ENCODE data around the gene SNED1.
A peak's percentile ranks its signal among the peaks of the same experiment; 100 is the strongest.
"Not testable (repeated sequence)": the region's sequence is repeated elsewhere in the genome, so short reads cannot be mapped to it uniquely, and the experiment has no call there.

Gene SNED1

DNA sequence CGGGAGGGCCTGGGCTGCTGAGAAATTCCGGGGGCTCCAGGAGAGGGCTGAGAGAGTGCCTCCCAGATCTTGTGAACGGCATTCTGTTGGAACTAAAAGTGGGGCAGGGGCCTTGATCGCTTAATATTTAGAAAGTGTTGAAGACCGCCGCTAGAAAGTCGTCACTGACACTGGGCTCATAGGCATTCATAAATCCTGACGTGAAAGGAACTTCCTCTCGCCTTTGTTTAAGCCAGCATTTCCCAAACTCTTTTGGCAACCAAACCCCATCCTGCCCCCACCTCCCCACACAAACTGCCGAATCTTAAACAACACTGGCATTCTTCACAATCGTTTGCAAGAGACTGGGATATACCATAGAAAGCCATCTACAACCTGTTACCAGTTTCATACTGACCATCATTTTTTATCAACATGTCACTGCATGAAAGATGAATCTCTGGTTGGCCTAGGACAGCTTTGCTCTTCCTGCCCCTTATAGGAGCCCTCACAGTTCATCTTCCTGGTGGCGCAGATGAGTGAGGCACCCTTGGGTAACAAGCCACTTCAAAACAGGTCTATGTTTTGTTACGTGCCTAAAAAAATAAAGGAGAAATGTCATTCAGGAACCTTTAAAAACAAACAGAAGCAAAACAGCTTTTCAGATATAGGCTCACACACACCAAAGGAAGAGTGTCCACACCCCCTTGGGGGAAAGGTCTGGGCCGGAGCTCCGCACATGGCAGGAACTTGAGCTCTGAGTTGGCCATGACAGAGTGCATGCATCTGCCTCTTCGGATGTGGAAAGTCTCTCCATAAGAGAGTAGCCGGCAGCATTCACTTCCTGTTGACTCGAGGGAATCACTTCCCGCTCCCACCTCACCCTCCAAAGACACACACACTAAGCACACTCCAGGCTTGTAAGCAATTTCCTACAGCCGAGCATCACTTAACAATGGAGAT lies 90.6 kb downstream of the SNED1 start:
- no peak for DNase-seq

DNA sequence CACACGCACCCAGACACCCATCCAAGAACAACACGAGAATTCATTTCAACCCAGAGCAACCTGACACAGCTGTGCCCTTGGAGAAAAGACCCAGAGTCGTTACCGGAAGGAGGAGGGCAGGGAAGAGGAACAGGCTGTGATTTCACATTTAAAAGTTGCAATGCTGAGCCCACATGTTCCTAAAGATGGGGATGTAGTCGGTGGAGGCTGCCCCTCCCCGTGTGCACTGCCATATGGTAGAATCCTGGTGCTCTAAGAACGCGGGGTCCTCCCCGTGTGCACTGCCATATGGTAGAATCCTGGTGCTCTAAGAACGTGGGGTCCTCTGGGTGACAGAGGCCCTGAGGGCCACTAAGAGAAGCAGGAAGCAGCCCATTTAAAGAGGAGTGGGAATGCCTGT lies 92.8 kb downstream of the SNED1 start:
- no peak for DNase-seq

DNA sequence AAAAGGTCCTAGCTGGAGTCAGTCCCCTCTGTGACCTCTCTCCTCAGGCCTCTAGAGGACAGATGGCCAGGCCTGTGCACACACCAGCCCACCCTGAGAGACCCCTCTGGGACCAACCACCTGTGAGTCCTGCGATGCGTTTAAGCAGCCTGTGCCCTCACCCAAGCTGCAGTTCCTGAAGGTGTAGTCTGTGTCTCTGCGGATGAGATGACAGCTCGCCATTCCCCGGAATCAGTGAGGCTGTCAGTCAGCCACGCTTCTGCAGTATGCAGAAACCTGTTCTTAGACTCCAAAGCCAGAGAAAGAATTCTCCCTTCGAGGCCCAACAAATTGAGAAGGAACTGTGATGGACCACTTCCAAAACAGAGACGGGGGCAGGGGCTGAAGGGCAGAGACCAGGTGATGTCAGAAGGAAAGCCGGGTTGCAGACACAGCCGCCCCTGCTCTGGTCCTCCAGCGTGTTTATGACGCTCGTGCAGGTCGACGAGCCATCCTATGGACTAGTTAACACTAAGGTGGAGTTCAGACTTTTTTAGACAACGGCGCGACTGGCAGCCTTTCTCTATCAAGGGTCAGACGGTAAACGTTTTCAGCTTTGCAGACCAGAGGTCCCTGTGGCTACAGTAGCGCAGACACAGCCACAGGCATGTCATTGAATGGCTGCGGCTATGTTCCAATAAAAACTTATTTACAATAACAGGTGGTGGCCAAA lies 93.5 kb downstream of the SNED1 start:
- no peak for DNase-seq

DNA sequence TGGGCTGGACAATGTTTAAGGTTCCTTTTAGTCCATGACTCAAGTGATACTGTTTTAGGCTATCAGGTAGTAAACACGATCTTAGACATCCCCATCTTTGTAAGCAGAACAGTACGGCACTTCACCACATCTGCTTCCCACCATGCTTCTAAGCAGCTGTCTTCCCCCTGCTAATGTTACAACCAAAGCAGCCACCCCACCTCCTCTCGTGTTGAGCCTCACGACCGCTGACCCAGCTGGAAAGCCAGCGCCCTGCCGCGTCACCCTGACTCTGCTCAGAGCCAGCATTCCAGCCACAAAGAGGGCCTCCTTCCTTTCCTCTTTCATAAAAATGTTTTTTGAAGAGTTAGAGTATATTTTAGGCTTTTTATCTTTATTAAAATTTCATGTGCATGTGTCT lies 94.3 kb downstream of the SNED1 start:
- DNase-seq = no peak

DNA sequence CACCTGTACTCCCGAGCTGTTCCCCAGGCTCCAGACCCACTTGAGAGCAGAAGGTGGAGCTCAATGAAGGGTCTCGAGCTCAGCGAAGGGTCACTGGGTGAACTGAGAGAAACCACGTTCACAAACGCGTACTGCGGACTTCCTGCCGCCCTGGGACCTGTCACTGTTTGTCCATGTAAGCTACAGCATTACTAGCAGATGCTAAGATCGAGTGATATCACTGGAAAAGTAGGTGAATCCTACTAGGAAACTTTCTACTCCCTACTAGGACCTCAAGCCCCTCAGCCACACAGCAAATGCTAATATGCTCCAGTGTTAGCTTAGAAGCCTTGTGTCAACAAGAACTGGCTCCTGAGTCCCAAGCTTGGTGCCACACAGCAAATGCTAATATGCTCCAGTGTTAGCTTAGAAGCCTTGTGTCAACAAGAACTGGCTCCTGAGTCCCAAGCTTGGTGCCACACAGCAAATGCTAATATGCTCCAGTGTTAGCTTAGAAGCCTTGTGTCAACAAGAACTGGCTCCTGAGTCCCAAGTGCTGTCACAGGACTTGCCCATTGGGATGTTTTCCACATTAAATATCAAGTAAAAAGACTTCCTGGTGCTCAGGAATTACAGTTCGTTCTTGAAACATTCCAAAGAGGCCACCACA lies 94.8 kb downstream of the SNED1 start:
- not testable (repeated sequence) for DNase-seq

DNA sequence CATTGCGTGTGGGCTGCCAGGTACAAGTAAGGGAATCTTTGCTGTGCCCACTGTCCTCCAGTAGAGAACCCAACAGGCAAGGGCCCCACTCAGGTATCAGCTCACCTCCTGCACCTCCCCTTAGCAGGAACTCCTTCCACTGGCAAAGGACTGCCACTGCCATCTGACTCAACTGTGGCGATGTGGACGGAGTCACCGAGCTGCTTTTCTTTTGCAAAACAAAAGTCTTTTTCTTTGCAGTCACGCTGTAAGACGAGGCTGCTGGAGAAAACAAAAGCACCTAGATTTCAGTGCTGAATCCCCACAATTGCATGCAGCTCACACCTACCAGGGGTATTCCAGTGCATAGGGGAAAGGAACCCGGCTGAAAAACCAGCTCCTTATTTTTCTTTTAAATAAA lies 95.8 kb downstream of the SNED1 start:
- no peak for DNase-seq

DNA sequence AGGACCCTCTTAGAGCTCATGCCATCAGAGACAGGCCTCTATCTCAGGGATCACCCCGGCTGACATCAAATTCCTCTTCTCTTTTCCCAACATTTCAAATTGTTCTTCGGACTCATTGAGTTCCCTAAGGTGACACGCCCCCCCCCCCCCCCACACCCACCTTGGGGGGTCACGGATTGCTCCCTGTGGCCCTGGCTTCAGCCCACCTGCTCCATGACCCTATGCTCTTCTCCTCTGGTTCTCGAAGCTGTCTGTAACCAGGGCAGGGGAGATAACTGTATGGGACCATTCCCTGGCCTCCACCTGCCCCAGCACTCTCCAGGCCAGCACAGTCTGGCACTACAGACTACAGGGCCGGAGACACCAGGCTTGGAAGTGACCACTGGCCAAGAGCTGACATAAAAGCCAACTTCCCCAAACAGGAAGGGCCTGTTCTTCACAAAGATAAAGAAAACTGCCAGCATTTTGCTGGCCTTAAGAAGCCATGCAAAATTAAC lies 96.6 kb downstream of the SNED1 start:
- no peak for DNase-seq

DNA sequence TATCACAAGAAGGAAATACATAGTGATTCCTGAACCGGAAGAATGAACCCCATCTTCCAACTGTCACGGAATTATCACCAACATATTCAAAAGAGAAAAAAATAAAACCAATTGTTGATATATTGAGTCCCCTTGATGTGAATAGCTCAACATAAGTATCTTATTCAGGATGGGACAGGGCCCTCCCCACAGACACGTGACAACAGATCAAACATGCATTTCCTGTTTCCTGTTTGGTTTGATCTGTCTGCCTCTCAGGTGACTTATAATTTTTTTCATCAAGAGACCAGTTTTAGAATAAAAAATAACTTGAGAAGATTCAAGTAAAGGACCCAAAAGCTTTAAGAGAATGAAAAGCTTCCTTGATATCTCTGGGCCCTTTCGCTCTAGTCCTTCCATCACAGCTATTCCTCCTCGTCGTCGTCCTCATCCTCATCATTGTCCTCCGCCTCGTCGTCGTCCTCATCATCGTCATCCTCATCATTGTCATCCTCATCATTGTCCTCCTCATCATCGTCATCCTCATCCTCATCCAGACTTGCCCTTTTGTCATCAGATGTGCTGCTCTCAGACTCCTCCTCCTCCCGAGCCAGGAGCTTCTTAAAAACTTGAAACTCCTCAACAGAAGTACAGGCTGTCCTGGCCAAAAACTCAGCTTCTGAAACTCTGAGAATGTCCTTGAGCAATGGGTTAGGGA lies 97.3 kb downstream of the SNED1 start:
- peak; percentile 35 to 40 for DNase-seq

DNA sequence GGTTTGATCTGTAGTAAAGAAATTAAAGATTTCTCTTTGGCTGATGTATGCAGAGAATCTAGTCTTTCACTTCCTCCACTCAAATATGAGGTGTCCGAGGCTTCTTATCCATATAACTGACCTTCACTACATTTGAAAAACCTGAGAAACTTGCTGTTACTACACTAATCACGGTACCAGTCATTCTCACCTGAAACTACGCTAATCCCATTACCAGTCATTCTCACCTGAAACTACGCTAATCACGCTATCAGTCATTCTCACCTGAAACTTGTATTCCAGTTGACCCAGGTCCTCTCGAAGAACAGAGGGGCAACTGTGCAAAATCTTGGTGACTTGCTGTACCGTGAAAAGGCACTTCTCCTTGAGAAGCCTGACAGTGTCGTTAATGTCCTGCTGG lies 98.6 kb downstream of the SNED1 start:
- no peak for DNase-seq

DNA sequence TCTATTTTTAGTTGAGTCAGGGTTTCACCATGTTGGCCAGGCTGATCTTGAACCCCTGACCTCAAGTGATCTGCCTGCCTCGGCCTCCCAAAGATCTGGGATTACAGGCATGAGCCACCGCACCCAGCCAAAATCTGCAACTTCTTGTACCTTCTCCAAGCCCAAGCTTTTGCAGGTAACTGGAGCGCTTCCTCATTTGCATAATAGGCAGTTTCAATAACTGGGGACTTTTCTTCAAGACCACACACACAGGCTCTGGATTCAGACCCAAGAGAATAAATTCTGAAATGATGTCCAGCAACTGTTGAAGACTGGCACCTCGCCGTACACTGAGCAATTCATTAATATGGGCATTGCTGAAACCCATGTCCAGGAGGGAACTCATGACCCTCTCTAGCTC lies 100.8 kb downstream of the SNED1 start:
- DNase-seq = no peak

DNA sequence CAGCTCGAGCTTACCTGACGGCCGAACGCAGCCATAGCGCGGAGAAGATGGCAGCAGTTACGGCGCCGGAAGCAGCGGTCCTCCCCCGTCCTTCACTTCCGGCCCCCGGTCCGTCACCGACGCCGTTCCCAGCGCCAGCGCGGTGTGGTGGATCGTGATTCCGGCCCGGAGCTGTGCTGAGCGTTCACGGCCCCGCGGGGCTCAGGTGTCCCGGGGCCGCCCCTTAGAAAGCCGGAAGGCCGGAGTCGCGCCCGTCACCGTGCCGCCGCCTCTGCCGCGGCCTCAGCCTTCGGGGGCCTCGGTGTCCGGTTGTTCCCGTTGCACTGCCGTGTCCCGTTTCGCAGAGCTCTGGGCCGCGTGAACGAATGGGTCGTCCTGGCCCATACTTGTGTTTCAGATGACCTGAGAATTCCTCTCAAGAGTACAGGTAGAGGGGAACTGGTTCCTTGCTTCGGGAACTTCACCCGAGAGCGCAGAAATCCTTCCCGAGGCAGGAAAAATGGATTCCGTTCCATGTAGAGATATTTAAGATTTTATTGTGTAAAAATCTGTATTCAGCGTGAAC lies 103.9 kb downstream of the SNED1 start, which contains the start of gene MTERF4:
TSS of gene MTERF4 (minus strand) at position 49 of the 565 bp plus-strand sequence. CDS start at position 35, 14 bp downstream.
- DNase-seq = peak; percentile 85 to 86

DNA sequence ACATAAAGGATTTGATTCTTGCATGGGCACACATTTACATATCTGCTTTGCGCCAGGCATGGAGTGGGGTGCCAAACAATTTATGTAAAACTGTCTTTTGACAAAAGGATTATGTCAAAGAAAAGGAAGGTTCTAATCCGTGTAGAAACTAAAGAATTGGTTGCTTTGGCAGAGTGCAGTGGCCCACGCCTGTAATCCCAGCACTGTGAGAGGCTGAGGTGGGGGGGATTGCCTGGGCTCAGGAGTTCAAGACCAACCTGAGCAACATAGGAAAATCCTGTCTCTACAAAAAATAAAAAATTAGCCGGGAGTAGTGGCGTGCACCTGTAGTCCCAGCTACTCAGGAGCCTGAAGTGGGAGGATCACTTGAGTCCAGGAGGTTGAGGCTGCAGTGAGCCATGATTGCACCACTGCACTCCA lies 104.8 kb downstream of the SNED1 start:
- DNase-seq = no peak

DNA sequence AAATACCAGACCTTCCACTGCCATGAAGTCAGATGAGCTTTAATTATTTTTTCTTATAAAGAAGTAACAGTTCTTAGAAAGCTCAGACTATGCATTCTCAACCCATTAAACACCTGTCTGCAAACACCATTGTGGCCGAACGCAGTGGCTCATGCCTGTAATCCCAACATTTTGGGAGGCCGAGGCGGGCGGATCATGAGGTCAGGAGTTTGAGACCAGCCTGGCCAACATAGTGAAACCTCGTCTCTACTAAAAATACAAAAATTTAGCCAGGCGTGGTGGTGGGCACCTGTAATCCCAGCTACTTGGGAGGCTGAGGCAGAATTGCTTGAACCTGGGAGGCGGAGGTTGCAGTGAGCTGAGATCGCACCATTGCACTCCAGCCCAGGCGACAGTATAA lies 106.2 kb downstream of the SNED1 start:
- not testable (repeated sequence) for DNase-seq

DNA sequence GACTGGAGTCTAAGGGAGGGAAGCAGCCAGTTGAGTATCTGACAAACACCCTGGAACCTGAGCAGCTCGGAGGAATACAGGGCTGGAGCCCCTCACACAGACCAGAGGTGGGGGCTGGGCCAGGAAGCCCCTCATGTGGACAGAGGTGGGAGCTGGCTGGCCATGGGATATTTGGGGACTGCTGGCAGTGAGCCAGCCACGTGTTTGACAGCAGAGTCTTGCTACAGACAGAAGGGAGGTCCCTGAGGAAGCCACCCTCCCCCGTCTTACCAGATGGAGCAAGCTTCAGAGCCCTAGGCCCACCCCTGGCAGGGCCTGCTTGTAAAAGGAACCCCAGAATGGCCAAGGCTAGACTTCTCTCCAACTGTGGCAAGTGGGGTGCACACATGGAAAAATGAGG lies 107.2 kb downstream of the SNED1 start:
- DNase-seq = no peak

DNA sequence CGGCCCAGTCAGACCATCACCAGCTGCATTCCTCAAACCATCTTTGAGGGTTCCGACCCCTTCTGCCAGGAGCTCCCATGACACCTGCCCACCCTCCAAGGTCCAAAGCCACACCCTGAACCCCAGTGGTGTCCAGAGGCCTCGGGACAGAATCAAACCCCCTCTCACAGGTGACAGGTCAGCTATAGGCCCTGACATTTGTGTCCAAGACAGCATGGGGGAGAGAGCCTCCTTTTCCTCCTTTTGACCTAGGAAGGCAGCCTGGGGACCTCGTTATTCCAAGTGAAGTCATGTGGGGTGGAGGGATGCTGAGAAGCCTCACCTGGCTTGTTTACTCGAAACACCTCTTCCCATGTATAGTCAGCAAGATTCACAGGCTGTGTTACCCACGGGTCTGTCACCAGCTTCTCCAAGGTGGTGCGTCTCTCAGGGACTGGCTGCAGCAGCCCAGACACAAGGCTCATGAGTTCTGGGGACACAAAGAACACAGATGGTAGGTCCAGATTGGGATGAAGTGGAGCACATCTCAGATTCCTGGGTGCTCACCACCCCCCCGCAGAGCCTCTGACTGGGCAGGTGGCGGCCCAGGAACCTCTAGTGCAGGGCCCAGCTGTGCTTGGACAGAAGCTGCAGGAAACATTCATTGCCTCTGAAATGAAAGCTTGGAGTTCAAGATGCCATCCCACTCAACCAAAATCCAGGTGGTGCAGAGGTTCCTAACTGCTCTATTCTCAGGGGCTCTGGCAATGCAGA lies 108.8 kb downstream of the SNED1 start:
- no peak for DNase-seq

DNA sequence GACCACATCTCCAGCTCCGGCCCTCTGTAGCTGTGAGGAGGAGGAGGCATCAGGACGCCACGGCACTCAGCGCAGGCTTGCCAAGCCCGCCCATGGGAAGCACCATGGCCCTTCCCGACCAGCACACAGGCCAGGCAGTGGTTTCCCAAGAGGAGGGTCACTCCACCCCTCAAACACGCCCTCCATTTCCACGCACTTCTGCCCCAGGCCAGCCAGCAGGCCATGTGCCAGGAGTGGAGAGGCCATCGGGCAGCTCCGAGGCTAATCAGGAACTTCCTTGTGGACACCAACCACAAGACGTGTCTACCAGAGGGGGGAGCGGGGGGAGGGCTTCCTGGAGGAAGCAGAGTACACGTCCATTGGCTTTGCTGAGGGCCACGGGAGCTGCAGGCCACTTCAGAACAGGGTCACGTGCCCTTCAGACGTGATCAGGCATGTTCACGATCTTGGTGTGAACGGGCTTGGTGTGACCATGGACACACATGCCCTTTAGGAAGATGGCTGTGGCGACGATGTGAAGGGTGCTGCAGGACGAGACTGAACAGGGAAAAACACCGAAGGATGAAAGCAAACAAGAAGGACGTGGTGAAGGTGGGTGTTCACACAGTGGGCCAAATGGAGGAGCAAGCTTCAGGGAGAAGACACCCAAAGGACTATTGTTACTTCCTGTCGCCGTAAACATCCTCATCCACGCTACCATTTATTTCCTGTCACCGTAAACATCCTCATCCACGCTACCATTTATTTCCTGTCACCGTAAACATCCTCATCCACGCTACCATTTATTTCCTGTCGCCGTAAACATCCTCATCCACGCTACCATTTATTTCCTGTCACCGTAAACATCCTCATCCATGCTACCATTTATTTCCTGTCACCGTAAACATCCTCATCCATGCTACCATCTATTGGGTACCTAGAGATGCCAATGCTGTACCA lies 110.1 kb downstream of the SNED1 start:
- no peak for DNase-seq

DNA sequence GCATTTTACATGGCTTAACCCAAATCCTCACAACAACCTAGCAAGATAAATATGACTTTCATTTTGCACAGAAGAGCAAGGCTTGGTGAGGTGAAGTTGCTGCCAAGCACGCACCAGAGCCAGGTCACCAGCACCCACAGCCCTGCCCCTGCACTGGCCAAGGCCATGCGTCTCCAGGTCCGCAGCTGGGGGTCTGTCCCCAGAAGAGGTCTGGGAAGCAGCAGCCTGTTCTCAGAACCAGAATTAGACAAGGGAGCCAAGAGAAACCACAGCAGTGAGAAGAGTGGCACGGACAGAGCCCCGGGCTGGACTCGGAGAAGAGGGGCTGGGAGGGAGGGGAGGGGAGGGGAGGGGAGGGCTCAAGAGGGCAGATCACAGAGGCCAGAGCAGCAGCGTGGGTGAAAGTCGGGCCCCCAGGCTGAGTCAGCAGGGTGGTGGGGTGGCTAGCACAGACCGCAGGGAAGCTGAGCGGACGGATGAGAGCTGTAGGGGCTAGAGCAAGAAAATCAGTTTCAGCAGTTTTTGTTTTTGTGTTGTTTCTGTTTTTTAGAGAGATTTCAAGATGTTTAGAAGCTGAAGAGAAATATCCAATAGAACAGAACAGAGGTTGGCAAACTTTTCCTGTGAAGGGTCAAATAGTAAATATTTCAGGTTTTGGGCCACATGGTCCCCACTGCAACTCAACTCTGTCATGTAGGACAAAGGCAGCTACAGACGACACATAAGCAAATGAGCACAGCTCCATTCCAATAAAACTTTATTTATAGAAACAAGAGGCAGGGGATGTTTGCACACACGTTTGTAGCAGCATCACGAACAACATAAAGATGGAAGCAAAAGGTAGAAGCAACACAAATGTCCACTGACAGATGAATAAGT lies 111.0 kb downstream of the SNED1 start:
- no peak for DNase-seq

DNA sequence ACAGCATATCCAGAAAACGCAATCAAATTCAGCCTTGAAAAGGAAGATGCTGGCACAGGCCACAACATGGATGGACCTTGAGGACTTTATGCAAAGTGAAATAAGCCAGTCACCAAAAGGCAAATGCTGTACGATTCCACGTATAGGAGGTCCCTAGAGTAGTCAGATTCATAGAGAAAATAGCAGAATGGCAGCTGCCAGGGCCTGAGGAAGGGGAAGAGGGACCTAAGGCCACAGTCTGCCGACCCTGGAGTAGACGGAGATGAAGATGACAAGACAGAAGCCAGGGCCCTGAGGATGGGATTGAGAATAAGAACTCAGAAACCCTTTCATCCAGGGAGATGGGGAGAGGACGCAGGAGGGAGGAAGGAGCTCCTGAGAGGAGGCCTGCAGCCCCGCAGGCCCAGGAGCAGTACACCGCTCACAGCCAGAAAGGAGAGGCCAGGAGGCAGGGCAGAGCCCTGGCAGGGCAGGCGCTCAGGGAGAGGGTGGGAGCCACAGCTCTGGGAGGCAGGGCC lies 111.7 kb downstream of the SNED1 start:
- no peak for DNase-seq
